NCI-H2081 treated with DMSO at 0.1 percent for 48 hours (cell line): ENCODE data around the gene SLAMF6.
"Not testable (repeated sequence)": the region's sequence is repeated elsewhere in the genome, so short reads cannot be mapped to it uniquely, and the experiment has no call there.

Experiments used
- DNase-seq: peaks from one replicate; lab custom pipeline; 2025; lab: John Stamatoyannopoulos, UW

Gene SLAMF6

DNA sequence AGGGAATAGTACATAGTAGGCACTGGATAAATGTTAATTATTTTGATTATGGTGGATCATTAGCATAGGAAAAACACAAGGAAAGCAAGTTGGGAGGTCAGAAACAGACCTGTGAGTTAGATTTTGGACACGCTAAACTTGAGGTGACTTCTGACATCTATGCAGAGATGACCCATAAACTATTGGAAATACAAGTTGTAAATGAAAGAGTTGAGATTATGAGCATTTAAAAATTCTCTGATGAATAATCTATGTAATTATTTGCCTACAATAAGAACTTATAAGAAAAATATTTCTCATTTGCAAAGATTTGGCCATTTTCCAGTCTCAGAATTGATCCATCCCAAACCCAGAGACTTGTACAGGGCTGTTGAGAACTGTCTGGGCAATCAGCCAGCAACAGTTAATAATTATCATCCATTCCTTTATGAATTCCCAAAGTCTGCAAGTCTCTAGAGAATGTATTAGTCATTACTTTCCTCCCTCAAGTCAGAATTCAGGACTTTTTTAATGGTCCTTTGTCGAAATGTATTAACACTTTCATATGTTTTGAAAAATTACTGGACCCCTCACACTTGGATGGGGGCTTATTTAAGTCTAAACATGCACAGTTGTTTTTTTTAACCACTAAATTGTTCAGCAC, 19.4 kb upstream of the SLAMF6 start:
- no peak for DNase-seq

DNA sequence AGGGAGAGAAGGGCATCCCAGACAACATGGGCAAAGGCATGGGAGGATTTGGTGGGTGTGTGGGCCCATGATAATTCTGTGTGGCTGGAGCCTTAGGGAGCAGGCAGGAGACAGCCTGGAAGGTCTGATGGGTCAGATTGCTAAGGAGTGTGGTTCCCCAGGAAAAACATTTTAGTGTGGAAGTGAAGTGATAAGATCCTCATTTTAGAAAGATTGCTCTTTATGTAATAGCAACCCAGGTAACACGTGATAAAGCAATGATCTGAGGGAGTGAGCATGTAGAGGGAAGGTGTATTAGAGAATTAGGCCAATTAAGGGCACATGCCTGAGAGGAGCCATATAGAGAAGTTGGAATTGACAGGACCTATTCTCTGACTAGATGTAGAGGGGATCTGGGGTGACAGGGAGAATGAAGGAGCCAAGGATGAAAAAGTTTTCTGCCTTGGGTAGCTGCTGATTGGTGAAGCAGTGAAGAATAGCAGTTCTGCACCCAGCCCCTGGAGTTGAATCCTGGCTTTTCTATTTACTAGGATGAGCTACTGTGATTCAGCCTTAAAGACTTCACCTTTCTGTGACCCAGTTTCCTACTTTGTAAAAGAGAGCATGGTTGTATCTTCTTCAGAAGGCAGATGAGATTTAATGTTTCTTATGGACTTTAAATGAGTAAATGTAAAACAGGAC, 18.7 kb upstream of the SLAMF6 start:
- no peak for DNase-seq

DNA sequence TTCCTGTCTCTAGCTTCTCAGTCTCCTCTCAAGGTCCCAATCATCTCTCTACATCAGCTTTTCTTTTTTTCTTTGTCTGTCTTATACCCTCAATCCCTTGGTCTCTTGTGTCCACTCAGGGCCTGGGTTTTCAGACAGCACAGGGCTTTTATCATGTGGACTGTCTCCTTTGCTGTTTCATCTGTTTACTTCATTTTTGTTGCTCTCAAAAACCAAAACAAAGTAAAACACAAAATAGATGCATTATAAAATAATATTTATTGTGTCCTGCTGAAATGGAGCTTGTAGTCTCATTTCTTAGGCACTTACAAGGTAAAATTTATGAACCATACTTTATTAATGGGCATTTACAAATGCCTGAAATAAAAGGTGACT, 17.8 kb upstream of the SLAMF6 start:
- no peak for DNase-seq

DNA sequence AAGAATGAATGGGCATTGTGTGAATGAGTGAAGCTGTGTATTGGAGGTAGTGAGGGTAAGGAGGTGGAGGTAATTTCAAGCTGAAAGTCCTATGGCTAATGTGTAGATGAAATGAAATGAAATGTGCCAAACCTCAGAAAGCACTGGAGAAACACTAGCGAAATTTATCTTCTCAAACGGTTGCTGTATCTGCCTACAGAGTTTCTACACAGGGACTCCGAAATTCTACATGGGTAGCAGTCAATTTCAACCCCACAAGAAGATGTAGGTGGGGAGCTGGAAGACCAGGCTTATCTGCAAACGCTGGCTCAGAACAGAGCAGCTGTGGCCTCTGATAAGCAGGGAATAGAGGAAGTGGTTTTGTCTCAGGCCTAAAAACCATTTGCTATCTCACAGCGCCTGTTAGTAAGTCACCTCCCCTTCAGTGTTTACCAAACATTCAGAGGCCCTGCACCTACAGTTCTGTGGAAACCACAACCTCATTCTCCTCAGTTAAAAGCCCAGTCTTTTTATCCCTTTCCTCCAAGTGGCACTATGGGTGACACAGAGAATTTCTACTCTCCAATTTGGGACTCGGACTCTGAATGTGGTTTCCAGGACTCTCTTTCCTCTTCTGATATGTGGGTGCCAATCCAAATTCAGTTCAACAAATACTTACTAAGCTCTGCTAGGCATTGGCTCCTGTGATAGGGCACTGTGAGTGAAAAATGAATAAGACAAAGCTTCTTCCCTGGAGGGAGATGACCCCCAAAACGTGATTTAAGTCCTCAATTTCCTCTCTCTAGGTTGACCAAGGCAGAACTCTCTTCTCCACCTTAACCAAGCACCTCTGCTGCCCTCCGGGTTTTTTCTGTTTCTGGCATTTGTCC, 17.2 kb upstream of the SLAMF6 start:
- DNase-seq = no peak

DNA sequence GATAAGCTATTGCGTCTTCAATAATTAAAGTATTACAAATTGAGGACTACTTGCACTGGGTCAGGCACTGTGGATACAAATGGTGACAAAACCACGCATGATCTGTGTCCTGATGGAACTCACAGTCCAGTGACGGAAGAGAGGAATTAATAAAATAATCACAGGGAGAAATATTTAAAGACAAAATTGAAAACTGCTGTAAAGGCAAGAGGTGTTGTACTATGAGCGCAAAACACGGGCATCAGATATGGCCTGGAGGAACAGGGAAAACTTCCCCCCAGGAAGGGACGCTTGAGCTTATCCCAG, 16.6 kb upstream of the SLAMF6 start:
- DNase-seq = no peak

DNA sequence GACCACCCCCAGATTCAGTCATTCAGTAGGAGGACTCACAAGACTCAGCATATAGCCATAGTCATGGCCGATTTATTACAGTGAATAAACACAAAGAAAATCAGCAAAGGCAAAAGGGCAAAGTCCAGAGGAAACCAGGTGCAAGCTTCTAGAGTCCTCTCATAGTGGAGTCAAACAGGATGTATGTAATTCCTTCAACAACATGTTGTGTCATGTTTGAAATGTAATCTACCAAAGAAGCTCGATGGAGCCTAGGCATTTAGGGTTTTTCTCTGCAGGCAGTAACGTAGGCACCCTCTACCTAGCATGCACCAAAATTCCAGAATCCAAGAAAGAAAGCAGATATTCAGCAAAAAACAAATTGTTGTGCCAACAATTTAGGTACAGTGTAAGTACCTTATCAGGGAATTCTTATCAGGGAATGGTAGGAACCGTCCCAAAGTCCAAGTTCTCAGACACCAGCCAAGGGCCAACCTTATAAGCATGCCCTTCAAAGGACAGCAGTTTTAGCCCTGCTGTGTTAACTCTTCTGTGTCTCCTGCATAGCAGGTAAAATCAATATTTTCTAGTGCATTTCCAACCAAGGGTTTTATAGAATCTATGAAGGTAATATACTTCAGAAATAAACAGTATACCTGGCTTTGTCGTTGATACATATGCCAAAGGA, 16.1 kb upstream of the SLAMF6 start:
- no peak for DNase-seq

DNA sequence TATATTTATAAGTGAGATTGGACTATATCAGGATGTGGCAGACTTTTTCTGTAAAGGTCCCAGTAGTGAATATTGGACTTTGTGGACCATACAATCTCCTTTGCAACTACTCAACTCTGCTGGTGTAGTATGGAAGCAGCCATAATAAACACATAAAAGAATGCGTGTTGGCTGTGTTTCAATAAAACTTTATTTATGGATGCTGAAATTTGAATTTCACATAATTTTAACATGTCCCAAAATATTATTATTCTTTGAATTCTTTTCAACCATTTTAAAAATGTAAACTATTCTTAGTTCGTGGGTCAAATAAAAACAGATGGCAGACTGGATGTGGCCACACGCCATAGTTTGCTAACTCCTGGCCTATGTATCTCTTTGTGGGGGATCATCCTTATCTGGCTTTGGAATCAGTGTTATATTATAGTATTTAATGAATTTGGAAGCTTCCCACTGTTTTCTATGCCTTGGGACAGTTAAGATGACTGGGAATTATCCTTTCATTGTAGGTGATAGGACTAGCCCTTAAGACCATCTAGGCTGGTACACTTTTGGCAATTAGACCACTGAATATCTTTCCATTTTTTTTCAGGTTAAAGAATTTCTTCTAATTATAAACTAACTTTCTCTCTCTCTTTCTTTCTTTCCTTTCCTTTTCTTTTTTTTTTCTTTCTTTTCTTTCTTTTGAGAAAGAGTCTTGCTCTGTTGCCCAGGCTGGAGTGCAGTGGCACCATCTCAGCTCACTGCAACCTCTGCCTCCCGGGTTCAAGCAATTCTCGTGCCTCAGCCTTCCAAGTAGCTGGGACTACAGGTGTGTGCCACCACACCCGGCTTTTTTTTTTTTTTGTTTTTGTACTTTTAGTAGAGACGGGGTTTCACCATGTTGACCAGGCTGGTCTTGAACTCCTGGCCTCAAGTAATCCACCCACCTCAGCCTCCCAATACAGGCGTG, 14.9 kb upstream of the SLAMF6 start:
- no peak for DNase-seq

DNA sequence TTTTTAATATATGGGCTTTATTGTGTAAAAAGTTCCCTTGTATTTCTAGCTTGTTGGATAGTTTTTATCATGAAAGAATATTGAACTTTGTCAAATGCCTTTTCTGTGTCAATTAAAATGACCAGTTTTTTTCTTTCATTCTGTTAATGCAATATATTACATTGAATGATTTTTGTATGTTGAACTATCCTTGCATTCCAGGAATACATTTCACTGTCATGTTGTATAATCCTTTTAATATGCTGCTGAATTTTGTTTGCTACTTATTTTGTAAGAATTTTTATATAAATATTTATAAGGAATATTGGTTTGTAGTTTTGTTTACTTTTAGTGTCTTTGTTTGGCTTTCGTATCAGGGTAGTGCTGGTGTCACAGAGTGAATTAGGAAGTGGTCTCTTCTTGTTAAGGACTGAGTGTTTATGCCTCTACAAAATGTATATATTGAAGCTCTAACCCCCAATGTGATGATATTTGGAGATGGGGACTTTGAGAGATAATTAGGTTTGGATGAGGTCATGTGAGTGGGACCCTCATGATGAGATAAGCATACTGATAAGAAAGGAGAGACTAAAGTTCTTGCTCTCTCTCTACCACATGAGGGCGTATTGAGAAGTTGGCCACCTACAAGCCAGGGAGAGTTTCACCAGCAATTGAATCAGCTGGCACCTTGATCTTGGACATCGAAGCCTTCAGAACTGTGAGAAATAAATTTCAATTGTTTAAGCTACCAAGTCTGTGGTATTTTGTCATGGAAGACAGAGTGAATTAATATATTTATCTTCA, 12.0 kb upstream of the SLAMF6 start:
- no peak for DNase-seq

DNA sequence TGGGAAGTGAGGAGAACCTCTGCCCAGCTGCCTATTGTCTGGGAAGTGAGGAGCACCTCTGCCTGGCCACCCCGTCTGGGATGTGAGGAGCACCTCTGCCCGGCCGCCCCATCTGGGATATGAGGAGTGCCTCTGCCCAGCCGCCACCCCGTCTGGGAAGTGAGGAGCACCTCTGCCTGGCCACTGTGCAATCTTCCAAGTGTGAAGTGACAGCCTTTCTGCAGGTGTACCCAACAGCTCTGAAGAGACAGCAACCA, 9.4 kb upstream of the SLAMF6 start:
- not testable (repeated sequence) for DNase-seq

DNA sequence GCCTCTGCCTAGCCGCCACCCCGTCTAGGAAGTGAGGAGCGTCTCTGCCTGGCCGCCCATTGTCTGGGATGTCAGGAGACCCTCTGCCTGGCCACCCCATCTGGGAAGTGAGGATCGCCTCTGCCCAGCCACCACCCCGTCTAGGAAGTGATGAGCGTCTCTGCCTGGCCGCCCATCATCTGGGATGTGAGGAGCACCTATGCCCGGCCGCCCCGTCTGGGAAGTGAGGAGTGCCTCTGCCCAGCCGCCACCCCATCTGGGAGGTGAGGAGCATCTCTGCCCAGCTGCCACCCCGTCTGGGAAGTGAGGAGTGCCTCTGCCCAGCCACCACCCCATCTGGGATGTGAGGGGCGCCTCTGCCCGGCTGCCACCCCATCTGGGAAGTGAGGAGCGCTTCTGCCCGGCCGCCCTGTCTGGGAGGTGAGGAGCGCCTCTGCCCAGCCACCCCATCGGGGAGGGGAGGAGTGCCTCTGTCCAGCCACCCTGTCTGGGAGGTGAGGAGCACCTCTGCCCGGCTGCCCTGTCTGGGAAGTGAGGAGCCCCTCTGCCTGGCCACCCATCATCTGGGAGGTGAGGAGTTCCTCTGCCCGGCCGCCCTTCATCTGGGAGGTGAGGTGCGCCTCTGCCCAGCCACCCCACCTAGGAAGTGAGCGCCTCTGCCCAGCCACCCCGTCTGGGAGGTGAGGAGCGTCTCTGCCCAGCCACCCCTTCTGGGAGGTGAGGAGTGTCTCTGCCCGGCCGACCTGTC, 8.9 kb upstream of the SLAMF6 start:
- not testable (repeated sequence) for DNase-seq

DNA sequence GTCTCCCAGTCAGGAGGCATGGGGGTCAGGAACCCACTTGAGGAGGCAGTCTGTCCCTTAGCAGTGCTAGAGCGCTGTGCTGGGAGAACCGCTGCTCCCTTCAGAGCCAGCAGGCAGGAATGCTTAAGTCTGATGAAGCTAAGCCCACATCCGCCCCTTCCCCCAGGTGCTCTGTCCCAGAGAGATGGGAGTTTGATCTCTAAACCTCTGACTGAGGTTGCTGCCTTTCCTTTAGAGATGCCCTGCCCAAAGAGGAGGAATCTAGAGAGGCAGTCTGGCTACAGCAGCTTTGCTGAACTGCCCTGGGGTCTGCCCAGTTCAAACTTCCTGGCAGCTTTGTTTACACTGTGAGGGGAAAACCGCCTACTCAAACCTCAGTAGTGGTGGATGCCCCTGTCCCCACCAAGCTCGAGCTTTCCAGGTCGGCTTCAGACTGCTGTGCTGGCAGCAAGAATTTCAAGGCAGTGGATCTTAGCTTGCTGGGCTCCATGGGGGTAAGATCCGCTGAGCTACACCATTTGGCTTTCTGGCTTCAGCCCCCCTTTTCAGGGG, 6.4 kb upstream of the SLAMF6 start:
- DNase-seq = not testable (repeated sequence)

DNA sequence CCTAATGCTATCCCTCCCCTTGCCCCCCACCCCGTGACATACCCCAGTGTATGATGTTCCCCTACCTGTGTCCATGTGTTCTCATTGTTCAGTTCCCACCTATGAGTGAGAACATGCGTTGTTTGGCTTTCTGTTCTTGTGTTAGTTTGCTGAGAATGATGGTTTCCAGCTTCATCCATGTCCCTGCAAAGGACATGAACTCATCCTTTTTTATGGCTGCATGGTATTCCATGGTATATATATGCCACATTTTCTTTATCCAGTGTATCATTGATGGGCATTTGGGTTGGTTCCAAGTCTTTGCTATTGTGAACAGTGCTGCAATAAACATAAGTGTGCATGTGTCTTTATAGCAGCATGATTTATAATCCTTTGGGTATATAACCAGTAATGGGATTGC, 734 bp upstream of the SLAMF6 start:
- not testable (repeated sequence) for DNase-seq

DNA sequence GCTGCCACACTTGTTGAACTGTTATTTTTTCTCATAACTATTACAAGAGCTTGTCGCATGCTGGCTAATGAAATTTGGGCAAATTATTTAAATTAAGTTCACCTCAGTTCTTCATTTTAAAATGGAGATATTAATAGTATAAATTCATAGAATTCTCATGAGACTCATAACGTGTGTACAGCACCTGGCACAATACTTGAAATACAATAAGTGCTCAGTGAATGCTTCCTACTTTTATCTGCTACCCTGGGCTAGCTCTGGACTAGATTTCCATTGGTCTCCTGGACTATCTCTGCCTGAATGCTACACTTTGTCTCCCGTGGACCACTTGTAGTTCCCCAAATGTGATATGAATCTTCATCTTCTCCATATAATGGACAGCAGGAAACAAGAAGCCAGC, 919 bp downstream of the SLAMF6 start:
- no peak for DNase-seq

DNA sequence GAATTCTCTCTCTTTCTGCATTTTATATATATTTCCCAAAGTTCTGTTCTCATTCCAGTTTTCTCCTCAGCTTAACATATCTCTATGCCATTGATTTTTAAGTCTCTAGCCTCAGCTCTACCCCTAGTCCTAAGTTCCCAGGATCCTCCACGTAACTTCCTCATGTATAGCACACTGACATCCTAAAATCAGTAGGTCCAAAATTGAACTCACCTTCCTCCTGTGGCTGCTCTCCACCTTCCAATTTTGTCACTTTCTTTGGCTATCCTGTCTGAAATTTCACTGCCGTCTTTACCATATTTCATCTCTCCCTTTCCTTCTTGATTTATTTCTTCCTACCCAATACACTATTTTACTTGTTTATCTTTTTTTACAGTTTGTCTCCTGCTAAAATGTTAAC, 1.5 kb downstream of the SLAMF6 start:
- DNase-seq = no peak

DNA sequence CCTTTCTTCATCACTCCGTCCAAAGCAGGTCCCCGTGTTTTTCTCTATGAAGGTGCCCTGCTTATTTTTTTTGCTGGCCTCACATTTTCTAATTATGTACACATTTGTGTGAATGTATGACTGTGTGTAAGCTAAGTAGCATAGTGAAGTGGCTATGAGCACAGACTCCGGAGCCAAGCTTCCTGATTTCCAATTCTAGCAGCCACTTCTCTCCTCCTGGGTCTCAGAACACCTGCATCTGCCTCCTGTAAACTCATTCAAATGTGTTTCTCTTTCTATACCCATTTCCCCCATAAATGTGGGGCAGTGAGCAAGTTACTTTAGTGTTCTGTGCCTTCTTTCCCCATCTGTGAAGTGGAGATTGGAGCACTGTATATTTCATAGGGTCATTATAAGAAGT, 2.1 kb downstream of the SLAMF6 start:
- DNase-seq = no peak

DNA sequence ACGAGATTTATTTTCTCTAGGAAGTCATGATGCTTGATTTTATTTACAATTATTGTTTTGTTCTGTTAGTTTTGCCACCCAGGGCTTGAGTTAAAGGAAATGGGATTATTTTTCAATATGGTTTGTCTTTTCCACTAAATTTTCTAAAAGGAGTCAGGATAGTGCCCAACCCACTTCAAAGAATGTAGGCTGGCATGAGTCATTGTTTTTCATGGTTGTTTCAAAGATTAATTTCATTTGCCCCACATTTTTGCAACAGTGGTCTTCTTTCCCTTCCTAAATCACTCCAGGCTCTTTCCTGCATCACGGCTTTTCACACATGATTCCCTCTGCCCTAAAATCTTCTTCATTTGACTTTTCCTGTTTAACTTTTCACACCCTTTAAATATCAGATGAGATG, 2.5 kb downstream of the SLAMF6 start:
- DNase-seq = no peak

DNA sequence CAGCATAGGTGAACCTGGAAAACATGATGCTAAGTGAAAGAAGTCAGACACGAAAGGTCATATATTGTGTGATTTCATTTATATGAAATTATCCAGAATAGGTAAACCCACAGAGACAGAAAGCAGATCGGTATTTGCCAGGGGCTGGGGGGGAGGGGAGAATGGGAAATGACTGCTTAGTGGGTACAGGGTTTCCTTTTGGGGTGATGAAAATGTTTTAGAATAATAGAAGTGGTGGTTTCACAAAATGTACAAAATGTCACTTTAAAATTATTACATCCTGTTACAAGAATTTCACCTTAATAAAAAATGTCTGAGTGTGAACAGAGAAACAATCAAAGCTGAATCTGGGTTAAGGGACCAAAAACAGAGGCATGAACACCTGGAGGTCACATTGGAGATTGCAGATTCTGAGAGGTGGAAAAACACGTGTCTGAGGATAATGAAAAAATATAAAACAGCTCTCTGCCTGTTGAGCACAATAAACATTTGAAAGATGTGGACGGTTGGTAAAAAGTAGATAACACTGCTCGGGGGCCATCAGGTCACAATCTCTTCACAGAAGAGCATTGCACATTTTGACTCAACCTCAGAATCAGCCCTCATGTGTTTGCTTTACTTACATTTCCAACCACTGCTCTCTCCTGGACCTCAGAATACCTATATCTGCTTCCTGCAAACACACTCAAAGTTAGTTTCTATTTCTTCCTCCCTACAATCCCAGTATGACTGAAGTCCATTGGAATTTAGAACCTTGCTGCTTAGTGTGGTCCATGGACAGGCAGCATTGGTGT, 3.2 kb downstream of the SLAMF6 start:
- no peak for DNase-seq

DNA sequence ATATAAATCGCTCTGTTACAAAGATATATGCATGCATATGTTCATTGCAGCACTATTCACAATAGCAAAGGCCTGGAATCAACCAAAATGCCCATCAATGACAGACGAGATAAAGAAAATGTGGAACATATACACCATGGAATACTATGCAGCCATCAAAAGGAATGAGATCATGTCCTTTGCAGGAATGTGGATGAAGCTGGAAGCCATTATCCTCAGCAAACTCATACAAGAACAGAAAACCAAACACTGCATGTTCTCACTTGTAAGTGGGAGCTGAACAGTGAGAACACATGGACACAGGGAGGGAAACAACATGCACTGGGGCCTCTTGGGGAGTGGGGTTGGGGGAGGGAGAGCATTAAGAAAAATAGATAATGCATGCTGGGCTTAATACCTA, 5.5 kb downstream of the SLAMF6 start:
- not testable (repeated sequence) for DNase-seq

DNA sequence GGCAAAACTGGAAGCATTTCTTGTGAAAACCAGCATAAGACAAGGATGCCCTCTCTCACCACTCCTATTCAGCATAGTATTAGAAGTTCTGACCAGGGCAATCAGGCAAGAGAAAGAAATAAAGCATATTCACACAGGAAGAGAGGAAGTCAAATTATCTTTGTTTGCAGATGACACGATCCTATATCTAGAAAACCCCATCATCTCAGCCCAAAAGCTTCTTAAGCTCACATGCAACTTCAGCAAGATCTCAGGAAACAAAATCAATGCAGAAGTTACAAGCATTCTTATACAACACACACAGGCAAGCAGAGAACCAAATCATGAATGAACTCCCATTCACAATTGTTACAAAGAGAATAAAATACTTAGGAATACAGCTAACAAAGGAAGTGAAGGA, 7.1 kb downstream of the SLAMF6 start:
- DNase-seq = not testable (repeated sequence)
